GM19468 (cell line): ENCODE data around the gene GAA.

Source experiments
- ATAC-seq: cut with Tn5 transposase; IDR thresholded peaks from one replicate; pipeline ENCODE4 v1.9.1; 2021; ENCODE audit warnings: mild to moderate bottlenecking, moderate library complexity, moderate number of reproducible peaks; ENCODE audit not compliant: unreplicated experiment; ENCODE audit errors: extremely low read depth

Gene GAA

GRCh38 chr17:80101011-80101945, at the start of gene GAA:
Gene GAA, plus strand, starts transcription at chr17:80101581. Its CDS starts 3,006 bp downstream, at chr17:80104587.
- peak; percentile 49 for ATAC-seq

GRCh38 chr17:80051681-80052080, 49.7 kb upstream of the GAA start:
- ATAC-seq = no peak

- ATAC-seq = no peak
Measured at GRCh38 chr17:80053102-80053501, 48.3 kb upstream of the GAA start.

- no peak for ATAC-seq
Measured at GRCh38 chr17:80055597-80055996, 45.8 kb upstream of the GAA start.

- ATAC-seq = no peak
Measured at GRCh38 chr17:80058311-80058955, 42.9 kb upstream of the GAA start.

- ATAC-seq = no peak
Measured at GRCh38 chr17:80060644-80061043, 40.7 kb upstream of the GAA start.

- no peak for ATAC-seq
Measured at GRCh38 chr17:80061421-80061820, 40.0 kb upstream of the GAA start.

GRCh38 chr17:80063830-80064585, 37.4 kb upstream of the GAA start:
- ATAC-seq = no peak

- no peak for ATAC-seq
Measured at GRCh38 chr17:80064696-80065095, 36.7 kb upstream of the GAA start.

GRCh38 chr17:80065478-80066170, 35.8 kb upstream of the GAA start:
- no peak for ATAC-seq

GRCh38 chr17:80067393-80067986, 33.9 kb upstream of the GAA start:
- no peak for ATAC-seq

GRCh38 chr17:80068301-80069222, 32.8 kb upstream of the GAA start:
- ATAC-seq = no peak

- no peak for ATAC-seq
Measured at GRCh38 chr17:80070375-80071115, 30.8 kb upstream of the GAA start.

- ATAC-seq = no peak
Measured at GRCh38 chr17:80071116-80071841, 30.1 kb upstream of the GAA start.

GRCh38 chr17:80072410-80072809, 29.0 kb upstream of the GAA start:
- no peak for ATAC-seq

- no peak for ATAC-seq
Measured at GRCh38 chr17:80080081-80080480, 21.3 kb upstream of the GAA start.

GRCh38 chr17:80081596-80081995, 19.8 kb upstream of the GAA start:
- ATAC-seq = no peak
